ENCODE measurements around the gene IGF1R. TPM values are rescaled to one million over a fixed set of nuclear protein-coding genes. Genes with fewer than 3 reads are reported as not detected.

Gene IGF1R
- total and polyA plus RNA-seq, 2 donors (not counting 3 experiments of a cell fraction or from before 2014, with no cell fraction given) = 16.1 to 59.1 TPM

DNA sequence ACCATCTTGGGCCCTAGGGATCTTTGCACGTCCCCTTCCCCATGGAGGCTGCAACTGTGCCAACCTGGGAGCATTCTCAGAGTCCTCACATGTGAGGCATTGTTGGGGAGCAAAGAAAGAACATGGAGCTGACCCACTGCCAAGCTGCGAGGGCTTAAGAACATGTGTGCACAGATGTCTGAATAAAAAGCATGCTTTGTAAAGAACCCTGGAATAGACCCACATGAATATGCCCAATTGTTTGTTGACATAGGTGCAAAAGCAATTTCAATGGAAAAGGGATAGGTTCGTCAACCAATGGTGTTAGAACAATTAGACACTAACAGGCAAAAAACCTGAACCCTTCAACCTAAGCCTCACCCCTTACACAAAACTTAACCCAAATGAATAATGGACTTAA, 349.9 kb downstream of the IGF1R start:
- ChIA-PET POLR2A (no interaction called here), CTCF (interaction anchor here (1.0 to 1.4 kb wide), 2 partner anchors 9 to 78 kb away, joined by 3 to 4 read pairs; no protein-coding TSS in a partner anchor)
- Histone ChIP-seq H3K79me2 (ENCODE audit: control insufficient read depth, insufficient read depth, low read length) (no peaks in the 10 kb centered on the region), H3K4me2 (ENCODE audit: insufficient read depth, low read length) (no peak overlapping the region), H3K9me3 (replicated peaks; ENCODE audit: control insufficient read depth, insufficient read depth, low read length) (no peaks in the 10 kb centered on the region), H3K36me3 (ENCODE audit: control insufficient read depth in 2 of 2, extremely low read depth in 1 of 2, insufficient read depth in 2 of 2, low read length in 2 of 2) (no peaks in the 10 kb centered on the region), H4K20me1 (replicated peaks; ENCODE audit: control insufficient read depth, extremely low read depth, insufficient read depth, low read length) (no peaks in the 10 kb centered on the region), H3K27ac (ENCODE audit: insufficient read depth, low read depth, low read length) (no peak overlapping the region), H3K9me1 (replicated peaks; ENCODE audit: control insufficient read depth, extremely low read depth, insufficient read depth, low read length) (no peaks in the 10 kb centered on the region), H2AFZ (ENCODE audit: low read depth, low read length) (no peak overlapping the region), H3K4me1 (ENCODE audit: control insufficient read depth, extremely low read depth, insufficient read depth, low read length) (no peaks in the 10 kb centered on the region), H3K27me3 (ENCODE audit: control insufficient read depth in 2 of 2, insufficient read depth in 2 of 2, low read length in 2 of 2) (no peaks in the 10 kb centered on the region), H3K9ac (replicated peaks; ENCODE audit: extremely low read depth, insufficient read depth, low read length) (no peak overlapping the region), H3K4me3 (replicated peaks in 1 of 3; ENCODE audit: insufficient read depth in 1 of 3, low read depth in 1 of 3, low read length in 3 of 3) (no peak overlapping the region)
- no TSS peak for BruUV-seq (replicated peaks)
- dilution Hi-C loops (cut with MboI; ENCODE audit: extremely low pct_ligation_motif_present, low sequenced_read_pairs) = no loop called here
- TF ChIP-seq FOS (IDR thresholded peaks at IDR 0.05; ENCODE audit: borderline replicate concordance, insufficient read depth, low read length) (no peak), POLR2A (IDR thresholded peaks at IDR 0.05; ENCODE audit: low read depth, low read length) (no peak), POLR2AphosphoS5 (IDR thresholded peaks at IDR 0.05; ENCODE audit: insufficient read depth, low read depth, low read length) (no peak), MYC (IDR thresholded peaks at IDR 0.05; ENCODE audit: low read depth, low read length) (no peak)
- TF ChIP-seq, protein P1, sequence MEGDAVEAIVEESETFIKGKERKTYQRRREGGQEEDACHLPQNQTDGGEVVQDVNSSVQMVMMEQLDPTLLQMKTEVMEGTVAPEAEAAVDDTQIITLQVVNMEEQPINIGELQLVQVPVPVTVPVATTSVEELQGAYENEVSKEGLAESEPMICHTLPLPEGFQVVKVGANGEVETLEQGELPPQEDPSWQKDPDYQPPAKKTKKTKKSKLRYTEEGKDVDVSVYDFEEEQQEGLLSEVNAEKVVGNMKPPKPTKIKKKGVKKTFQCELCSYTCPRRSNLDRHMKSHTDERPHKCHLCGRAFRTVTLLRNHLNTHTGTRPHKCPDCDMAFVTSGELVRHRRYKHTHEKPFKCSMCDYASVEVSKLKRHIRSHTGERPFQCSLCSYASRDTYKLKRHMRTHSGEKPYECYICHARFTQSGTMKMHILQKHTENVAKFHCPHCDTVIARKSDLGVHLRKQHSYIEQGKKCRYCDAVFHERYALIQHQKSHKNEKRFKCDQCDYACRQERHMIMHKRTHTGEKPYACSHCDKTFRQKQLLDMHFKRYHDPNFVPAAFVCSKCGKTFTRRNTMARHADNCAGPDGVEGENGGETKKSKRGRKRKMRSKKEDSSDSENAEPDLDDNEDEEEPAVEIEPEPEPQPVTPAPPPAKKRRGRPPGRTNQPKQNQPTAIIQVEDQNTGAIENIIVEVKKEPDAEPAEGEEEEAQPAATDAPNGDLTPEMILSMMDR (IDR thresholded peaks at IDR 0.05; ENCODE audit: extremely low read depth in 1 of 2, insufficient read depth in 1 of 2, low read depth in 1 of 2, low read length in 2 of 2) = no peak
- intact Hi-C loops (cut with micrococcal nuclease) = no loop called here
- DNase-seq (ENCODE audit: low read depth, low spot score) (no peak), FAIRE-seq (no peak)

DNA sequence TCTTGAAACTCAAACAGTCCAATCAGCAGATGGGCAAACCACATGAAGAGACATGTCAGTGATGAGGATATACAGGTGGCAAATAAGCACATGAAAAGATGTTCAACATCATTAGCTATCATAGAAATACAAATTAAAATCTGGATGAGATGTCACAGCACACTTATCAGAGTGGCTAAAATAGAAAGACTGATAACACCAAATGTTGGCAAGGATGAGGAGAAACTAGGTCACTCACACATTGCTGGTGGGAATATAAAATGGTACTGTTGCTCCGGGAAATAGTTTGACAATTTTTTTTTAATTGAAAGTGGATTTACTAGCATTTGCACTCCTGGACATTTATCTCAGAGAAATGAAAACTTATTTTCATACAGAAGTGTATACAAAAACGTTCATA, 350.9 kb downstream of the IGF1R start:
- no peaks in the 10 kb centered on the region for H3K79me2 ChIP-seq (ENCODE audit: control insufficient read depth, insufficient read depth, low read length)
- FAIRE-seq (no peak), DNase-seq (ENCODE audit: low read depth, low spot score) (no peak)
- POLR2A ChIA-PET = no interaction called here
- no TSS peak for BruUV-seq (replicated peaks)
- TF ChIP-seq POLR2A (IDR thresholded peaks at IDR 0.05; ENCODE audit: low read depth, low read length) (no peak), MAX (IDR thresholded peaks at IDR 0.05; ENCODE audit: insufficient read depth, insufficient read length) (no peak)
- no peaks in the 10 kb centered on the region for H3K9me3 ChIP-seq (replicated peaks; ENCODE audit: control insufficient read depth, insufficient read depth, low read length)
- dilution Hi-C loops (cut with MboI; ENCODE audit: extremely low pct_ligation_motif_present, low sequenced_read_pairs) = no loop called here
- H3K9me1 ChIP-seq (replicated peaks; ENCODE audit: control insufficient read depth, extremely low read depth, insufficient read depth, low read length) = no peaks in the 10 kb centered on the region
- intact Hi-C loops (cut with micrococcal nuclease) = no loop called here
- H4K20me1 ChIP-seq (replicated peaks; ENCODE audit: control insufficient read depth, extremely low read depth, insufficient read depth, low read length) = no peaks in the 10 kb centered on the region
- CTCF ChIA-PET = interaction anchor here (1.4 kb wide), 1 partner anchor 77 kb away, joined by 4 read pairs; no protein-coding TSS in a partner anchor
- H3K27me3 ChIP-seq (ENCODE audit: control insufficient read depth in 2 of 2, insufficient read depth in 2 of 2, low read length in 2 of 2) = no peaks in the 10 kb centered on the region
- H3K27ac ChIP-seq (ENCODE audit: insufficient read depth, low read depth, low read length) = no peak overlapping the region
- H3K9ac ChIP-seq (replicated peaks; ENCODE audit: extremely low read depth, insufficient read depth, low read length) = no peak overlapping the region
- no peaks in the 10 kb centered on the region for H3K4me1 ChIP-seq (ENCODE audit: control insufficient read depth, extremely low read depth, insufficient read depth, low read length)
- H3K4me2 ChIP-seq (ENCODE audit: insufficient read depth, low read length) = no peak overlapping the region
- no peak overlapping the region for H2AFZ ChIP-seq (ENCODE audit: low read depth, low read length)
- no peak overlapping the region for H3K4me3 ChIP-seq (replicated peaks in 1 of 3; ENCODE audit: insufficient read depth in 1 of 3, low read depth in 1 of 3, low read length in 3 of 3)
- H3K36me3 ChIP-seq (ENCODE audit: control insufficient read depth in 2 of 2, extremely low read depth in 1 of 2, insufficient read depth in 2 of 2, low read length in 2 of 2) = no peaks in the 10 kb centered on the region
